GM11168 (cell line): ENCODE results near the gene L3MBTL4.
"Not testable (repeated sequence)": the region's sequence is repeated elsewhere in the genome, so short reads cannot be mapped to it uniquely, and the experiment has no call there.

ENCODE experiments used
- in situ Hi-C: fragments of 300-500 bp; cut with MboI; formaldehyde crosslinking; loops from one replicate; pipeline ENCODE4 v1.12.0; 2022; ENCODE audit warnings: low sequenced_read_pairs; ENCODE audit not compliant: unreplicated experiment

The L3MBTL4 gene

DNA sequence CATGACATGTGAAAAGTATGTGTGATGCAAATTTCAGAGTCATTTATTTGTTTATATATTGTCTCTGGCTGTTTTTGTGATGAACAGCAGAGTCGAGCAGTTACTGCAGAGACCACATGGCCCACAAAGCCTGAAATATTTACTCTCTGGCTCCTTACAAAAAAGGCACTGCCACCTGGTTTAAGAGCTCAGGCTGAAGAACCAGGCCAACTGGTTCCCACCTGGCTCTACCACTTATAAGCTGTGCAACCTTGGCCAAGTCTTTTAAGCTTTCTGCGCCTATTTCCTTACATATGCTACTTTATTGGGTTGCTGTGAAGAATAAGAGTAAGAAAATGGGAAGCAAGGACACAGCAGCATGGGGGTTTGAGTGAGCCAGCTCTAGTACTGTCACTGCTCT, 207.6 kb downstream of the L3MBTL4 start:
- in situ Hi-C loops: loop anchor here (25.0 kb wide), 1 partner anchor 320 kb away; the partner anchor contains the start of gene TMEM200C

DNA sequence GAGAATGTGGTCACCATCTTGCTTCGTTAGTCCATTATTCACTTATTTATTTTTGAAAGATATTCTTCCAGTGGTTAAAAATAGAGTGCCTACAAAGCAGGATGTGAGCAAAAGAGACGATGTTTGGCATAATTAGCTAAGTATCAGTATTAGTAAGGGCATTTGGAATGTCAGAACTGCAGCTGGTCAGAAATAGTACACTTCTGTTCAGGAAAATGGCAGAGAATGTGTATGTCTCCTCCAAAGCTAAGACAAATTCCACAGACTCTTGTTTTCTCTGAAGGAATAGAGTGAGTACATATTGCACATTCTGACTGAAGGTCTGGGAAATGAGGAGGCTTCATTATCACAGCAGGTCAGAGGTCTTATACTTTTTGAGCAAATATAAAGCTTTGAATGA, 209.0 kb downstream of the L3MBTL4 start:
- in situ Hi-C loops: loop anchor here (25.0 kb wide), 1 partner anchor 318 kb away; the partner anchor contains the start of gene TMEM200C

DNA sequence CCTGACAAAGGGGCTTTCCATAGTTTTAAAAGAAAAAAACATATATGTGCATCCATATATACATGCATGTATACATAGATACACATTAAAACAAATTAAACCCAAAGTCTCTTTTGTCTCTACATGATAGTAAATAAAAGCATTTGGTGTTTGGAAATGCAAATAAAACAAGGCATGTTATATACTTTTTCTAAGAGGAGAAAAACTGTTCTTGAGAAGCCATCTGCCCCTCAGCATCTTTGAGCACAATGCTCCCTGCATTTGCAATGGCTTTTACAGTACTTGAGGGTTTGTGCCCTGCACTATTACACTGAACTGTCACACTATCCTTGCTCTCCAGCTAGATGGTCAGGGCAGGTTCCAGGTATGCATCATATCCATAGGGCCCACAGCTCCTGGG, 210.2 kb downstream of the L3MBTL4 start:
- in situ Hi-C loops: loop anchor here (25.0 kb wide), 1 partner anchor 317 kb away; the partner anchor contains the start of gene TMEM200C

DNA sequence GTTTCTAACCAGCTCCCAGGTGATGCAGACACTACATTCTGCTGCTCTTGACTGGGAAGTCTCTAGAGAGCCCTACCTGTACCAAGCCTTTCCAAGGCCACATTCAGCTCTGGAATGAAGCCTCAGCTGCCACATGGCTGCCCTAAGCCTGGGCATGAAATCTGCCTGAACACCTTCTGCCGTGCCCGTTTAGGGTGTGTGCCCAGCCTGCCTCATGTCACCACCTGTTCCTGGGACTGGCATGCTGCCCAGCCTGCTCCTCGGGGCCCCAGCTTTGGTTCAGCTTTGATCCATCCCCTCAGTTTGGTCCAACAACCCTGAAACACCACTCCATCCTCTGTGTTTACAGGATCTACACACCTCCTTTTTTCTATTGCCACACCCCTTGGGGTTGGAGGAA, 210.9 kb downstream of the L3MBTL4 start:
- in situ Hi-C loops: loop anchor here (25.0 kb wide), 1 partner anchor 316 kb away; the partner anchor contains the start of gene TMEM200C

DNA sequence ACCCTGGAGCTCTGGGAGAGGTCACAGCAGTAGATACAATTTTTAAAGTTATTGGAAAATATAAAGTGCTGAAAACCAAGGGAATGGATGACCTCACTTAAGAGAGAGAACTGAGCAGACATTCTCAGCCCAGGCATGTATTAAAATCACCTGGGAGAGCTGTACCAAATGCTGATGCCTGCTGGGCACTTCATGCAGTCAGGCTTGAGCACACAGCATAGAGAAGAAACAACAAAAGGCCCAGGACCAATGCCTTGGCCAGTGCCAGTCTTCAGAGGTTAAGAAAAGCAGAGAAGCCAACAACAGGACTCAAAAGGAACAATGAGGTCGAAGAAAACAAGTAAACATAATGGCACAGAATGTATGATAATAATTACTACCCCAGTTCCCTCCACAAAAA, 211.8 kb downstream of the L3MBTL4 start:
- in situ Hi-C loops: loop anchor here (25.0 kb wide), 1 partner anchor 316 kb away; the partner anchor contains the start of gene TMEM200C

DNA sequence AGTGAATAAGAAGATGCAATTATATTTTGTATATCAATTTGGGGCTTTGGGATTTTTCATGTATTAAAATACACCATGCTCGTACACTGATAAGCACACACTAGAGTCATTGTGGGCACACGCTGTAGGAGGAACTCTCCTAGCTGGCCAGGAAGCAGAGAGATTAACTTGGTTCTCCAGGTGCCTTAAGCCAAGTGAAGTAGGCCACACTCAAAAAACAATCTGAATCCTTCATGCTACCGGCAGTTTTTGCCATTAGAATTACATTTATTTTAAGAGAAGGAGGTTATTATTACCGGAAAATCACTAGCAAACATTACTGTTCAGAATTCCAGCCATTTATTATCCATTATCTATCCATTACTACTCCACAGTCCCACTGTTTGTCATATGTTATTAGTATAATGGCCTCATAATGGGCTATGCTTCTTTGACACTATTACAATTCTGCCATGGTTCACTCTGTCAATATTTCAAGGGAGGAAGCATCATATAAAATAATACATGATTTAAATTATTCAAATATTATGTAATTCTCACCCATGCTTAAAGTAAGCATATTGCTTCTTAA, 214.4 kb downstream of the L3MBTL4 start:
- in situ Hi-C loops: loop anchor here (25.0 kb wide), 1 partner anchor 313 kb away; the partner anchor contains the start of gene TMEM200C

DNA sequence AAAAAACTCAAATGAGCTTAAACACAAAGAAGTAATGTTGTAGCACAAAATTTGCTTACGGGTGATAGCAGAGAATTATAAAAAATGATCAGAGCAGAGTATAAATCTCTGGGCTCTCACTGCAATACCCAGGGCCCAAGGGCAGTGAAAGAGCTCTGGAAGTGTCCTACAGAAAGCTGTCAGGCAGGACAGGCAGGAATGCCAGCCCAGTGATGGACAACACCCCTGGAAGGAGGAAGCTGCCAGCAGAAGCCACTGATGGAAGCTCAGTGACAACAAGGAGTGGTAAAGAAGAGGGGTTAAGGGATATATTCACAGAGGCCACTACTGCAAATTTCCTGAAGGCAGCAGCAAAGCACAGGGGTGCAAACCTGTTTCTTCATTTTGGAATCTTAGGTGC, 214.9 kb downstream of the L3MBTL4 start:
- in situ Hi-C loops: loop anchor here (25.0 kb wide), 1 partner anchor 312 kb away; the partner anchor contains the start of gene TMEM200C

DNA sequence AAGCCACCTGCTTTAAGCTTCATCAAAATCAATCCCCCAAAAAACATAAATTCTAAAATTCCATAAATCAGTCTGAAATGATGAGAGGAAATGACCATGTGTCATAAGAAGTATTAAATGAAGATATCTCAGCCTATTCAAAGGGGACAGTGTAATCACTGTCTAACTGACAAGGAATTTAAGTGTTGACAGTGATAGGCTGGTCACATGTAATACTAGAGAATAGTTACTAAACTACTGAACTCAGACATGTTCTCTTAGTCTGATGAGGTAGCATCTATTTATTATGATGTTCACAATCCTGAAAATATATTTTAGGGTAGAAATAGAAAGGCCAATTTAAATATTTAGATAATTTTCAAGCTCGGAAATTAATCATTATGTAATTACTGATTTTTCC, 216.1 kb downstream of the L3MBTL4 start:
- in situ Hi-C loops: no loop called here

DNA sequence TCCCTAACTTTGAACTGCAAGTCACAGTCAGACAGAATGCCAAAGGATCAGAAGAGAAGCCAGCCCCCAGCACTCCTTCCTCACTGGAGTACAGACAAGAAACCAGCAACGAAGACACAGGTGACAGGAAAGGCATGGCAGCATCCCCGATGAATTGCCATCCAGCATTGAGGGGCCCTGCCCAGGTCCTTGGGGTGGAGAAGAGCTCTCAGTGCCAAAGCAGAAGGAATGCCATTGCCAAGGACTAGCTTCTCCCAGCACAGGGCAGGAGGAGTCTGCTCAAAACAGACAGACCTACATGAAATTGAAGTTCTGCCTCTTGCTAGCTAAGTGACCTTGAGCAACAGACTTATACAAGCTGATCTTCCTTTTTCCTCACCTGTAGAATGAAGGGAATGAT, 220.1 kb downstream of the L3MBTL4 start:
- in situ Hi-C loops: no loop called here

DNA sequence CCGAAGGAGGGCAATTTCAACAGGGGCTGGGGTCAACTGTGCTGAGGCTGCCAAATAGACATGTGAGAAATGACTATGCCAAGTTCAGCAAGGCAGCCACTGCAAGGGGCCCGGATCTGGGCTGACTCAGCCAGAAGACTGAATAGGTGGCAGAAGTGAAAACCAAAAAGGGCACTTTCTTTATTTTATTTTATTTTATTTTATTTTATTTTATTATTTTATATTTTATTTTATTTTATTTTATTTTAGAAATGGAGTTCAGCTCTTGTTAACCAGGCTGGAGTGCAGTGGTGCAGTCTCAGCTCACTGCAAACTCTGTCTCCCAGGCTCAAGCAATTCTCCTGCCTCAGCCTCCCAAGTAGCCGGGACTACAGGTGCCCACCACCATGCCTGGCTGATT, 228.9 kb downstream of the L3MBTL4 start:
- in situ Hi-C loops: not testable (repeated sequence)

DNA sequence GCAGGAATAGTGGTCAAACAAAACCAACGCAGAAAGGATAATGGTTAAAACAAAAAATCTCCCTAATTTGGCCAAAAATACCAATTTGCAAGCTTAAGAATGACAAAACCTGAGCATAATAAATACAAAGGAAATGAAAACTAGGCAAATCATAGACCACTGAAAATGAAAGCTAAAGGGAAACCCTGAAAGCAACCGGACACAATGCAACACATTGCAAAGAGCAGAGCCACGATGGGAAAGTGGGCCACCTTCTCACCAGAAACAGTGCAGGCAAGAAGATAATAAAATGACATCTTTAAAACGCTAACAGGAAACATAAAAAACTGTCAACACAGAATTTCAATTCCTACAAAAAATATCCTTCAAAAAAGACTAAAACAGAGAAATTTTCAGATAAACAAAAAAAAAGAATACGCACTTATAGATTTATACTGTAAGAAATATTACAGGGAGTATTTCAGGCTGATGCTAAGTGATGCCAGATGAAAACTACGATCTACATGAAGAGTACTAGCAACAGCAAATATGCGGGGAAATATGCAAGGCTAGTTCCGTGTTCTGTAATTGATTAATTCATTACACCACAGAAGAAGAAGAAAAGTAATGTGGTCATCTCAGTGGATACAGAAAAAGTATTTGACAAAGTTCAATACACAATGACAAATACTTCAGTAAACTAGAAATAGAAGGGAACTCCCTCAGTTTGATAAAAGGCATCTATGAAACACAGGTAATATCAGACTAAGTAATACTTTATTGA, 239.5 kb downstream of the L3MBTL4 start:
- in situ Hi-C loops: no loop called here

DNA sequence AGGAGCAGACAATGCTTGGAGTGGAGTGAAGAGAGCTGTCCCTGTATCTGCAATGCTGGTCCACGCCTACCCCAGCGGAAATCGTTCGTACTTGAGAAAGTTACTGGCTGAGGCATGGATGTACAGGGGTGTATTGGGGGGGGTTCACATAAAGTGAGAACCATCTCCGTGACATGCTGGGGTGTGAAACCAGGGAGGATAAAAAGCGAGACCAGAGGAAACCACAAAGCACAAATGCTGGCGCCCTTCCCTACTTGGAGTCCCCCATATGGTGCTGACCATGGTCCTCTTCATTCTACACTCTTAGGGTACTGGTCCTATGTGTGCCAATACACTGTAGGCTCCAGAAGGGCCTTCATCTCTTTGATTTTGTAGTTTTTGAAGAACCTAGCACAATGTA, 244.1 kb downstream of the L3MBTL4 start:
- in situ Hi-C loops: no loop called here

DNA sequence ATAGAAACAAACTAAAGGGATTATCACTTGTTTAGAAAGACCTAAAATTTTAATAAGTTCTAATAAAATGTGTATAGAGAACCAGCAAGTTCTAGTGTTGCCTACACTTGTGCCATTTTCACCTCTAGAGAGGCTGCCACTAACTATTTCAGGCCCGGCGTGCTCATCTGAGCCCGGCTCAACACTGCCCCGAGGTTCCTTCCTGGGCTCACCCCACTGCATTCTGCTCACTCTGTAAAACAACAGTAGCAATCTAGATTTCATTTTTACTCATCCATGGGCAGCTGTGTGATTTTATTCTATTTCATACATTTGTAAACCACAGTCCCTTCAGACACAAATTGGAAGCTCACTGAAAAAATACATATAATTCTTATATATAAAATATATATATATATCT, 253.2 kb downstream of the L3MBTL4 start:
- in situ Hi-C loops: no loop called here

DNA sequence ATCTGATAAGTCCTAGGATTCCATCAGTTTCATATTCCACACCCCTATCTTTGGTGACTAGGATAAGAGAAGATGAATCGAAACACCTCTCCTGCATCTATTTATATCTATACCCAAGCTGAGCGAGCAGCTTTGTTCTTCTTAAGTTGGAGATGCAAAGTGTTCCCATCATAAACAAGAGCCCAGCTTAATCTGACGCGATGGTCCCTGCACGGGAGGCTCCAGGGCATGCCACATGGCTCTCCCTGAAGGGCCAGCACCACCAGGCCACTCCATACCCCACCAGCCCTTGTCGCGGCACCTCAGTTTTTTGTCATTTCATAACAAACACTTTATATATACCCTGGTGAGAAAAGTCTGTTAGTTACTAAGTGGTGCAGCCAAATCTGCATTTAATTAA, 255.3 kb downstream of the L3MBTL4 start:
- in situ Hi-C loops: no loop called here

DNA sequence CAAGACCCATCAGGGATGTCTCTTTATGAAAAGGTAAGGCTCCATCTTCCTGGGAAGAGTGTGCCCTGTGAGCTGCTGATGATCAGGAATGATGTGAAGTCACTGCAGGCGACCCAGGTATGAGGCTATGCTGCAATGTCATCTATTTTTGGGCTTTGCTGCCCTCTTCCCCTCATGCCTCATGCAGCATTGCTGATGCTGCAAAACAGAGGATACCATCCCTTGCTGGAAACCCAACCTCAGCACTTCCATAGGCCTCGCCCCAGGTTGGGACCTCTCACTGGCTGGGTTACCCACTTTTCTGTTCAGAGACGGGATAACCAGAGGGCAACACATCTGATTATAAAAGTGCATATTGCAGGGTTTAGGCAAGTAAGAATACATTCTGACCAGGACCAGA, 255.8 kb downstream of the L3MBTL4 start:
- in situ Hi-C loops: no loop called here

DNA sequence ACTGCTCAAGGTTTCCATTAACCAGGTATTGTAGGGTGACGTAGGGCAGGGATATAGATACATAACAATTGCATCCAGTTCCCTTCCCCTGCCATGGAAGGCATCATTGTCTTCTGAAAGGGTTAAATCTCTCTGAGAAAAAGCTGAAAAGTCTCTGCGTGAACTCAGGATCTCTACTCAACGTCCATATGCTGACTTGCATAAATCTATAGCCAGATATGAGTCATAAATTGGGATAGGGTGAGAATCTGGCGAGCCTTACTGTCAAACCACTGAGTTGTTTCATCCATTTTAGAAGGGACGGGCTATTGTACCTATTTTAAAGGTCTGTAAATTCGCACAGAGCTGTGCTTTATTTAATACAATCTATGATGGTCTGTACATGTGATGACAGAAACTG, 258.3 kb downstream of the L3MBTL4 start:
- in situ Hi-C loops: no loop called here

DNA sequence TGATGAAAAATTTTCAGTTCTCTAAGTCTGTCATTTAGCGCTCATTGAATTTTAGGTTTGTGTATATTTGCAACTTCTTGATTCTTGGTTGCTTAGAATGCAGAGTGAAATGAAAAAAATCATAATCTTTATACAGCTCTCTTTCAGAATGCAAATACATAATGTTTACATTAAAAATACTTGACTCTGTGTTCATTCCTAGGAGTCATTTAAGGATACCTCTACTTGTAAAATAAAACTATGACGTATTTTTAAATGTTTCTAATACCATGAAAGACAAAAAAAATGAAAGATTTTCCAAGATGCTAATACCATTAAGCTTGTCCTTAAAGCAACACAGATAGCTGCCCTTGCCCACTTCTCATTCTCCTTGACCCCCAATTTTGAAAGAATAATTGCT, 259.0 kb downstream of the L3MBTL4 start:
- in situ Hi-C loops: no loop called here

DNA sequence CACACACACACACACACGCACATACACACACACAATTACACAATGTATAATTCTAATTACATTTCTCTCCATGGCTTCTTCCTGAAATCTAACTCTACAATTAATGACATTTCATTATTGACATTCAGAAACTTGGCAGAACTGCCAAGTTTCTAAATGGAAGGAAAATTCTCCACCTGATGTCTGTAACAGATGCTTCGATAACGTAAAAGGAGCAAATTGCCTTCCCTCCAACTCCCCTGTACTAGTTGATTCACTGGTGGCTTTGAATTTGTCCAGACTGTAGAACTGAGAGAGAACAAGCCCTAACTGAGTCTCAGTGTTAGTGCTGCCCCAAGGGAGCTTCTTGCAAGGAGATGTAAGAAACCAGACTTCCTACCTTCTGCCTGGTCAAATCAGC, 264.3 kb downstream of the L3MBTL4 start:
- in situ Hi-C loops: no loop called here

DNA sequence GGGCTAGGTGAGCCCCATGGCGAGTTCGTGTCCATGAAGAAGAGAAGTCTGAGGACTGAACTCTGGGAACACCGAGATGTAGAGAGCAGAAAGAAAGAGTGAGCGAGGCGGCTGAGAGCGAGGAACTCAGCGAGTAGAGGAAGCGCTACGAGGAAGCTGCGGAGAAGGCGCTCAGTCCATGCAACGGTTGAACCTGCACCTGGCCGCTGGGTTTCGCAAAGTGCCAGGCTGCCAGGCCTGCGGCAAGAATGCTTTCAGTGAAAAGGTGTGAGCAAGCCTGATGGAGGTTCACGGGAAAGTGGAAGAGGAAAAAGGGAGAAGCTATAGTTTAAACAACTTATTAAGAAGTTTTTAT, 268.4 kb downstream of the L3MBTL4 start:
- in situ Hi-C loops: no loop called here

DNA sequence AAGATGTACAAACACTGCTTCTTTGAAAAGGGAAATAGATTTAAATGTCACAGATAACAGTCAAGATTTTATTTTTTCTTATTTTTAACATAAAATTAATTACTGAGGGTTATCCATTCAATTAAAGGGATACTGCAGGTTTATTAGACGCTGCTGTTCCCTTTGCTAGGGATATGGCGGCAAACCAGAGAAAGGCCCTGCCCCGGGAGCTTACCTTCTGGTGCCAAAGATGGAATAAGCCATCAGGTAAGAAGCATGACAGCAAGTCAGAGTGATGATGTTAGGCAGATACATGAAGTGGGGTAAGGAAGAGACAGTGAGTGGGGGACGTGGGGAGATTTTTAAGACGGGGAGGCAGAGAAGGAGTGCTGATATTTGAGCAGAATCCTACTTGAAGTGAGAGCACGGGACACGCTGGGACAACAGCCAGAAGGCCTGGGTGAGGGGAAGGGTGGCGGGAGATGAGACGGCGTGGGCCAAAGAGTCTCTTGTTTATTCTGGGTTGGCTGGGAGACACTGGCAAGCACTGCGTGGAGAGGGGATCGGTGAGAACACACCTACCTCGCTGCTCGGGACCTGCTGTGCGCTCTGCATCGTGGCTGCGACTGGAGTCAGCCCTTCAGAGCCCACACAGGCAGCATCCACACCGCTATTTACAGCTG, 268.9 kb downstream of the L3MBTL4 start:
- in situ Hi-C loops: no loop called here

DNA sequence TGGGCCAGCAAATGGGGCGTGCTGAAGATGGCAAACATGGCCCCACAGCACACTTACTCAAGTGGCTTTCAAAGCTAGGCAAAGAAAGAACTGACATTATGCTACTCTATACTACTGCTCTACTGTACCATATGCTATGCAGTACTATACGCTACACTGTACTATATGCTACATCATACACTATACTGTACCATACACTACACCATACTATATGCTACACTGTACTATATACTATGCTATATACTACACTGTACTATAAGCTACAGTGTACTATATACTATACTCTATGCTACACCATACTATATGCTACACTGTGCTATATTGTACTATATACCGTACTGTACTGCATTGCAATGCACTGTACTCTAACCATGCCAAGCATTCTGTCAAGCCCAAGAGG, 275.7 kb downstream of the L3MBTL4 start:
- in situ Hi-C loops: no loop called here
